ENCODE measurements around the gene HNMT. TPM values are rescaled to one million over a fixed set of nuclear protein-coding genes. Genes with fewer than 3 reads are reported as not detected.

The HNMT gene
- total RNA-seq, 4 donors from 2014 or later = 14.4 to 48.8 (median 22.3) TPM

DNA sequence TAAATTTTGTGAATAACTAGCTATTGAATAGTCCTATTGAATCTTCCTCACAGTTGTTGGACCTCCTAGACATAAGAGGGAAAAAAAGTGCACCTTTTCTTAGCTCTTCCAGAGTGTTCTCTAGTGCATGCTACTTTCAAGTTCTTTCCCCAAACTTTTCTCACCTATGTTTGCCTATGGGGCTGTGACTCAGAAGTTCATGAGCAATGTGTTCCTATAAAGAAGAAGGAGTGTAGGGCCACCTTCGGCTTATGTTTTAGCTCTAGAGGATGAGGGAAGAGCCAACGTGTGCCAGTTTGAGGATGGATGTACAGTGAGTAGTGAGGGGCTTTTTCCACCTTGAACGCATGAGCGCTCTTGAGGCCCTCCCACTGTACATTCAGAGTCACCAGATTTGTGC lies 27.0 kb upstream of the HNMT start:
- intact Hi-C loops (cut with DNase I) = no loop called here
- TF ChIP-seq POLR2A (IDR thresholded peaks at IDR 0.05) = no peak
- TF ChIP-seq, protein P1, sequence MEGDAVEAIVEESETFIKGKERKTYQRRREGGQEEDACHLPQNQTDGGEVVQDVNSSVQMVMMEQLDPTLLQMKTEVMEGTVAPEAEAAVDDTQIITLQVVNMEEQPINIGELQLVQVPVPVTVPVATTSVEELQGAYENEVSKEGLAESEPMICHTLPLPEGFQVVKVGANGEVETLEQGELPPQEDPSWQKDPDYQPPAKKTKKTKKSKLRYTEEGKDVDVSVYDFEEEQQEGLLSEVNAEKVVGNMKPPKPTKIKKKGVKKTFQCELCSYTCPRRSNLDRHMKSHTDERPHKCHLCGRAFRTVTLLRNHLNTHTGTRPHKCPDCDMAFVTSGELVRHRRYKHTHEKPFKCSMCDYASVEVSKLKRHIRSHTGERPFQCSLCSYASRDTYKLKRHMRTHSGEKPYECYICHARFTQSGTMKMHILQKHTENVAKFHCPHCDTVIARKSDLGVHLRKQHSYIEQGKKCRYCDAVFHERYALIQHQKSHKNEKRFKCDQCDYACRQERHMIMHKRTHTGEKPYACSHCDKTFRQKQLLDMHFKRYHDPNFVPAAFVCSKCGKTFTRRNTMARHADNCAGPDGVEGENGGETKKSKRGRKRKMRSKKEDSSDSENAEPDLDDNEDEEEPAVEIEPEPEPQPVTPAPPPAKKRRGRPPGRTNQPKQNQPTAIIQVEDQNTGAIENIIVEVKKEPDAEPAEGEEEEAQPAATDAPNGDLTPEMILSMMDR (IDR thresholded peaks at IDR 0.05) = no peak
- DNase-seq = no peak
- Histone ChIP-seq H3K27ac (no peak overlapping the region), H3K36me3 (no peaks in the 10 kb centered on the region), H3K4me1 (peaks cover 5 to 10% of the 10 kb centered on the region in 2 donors), H3K27me3 (no peaks in the 10 kb centered on the region), H3K4me3 (replicated peaks in 1 of 3) (no peak overlapping the region), H3K9me3 (no peaks in the 10 kb centered on the region)
- 90 to 95% methylated on average over 4 of the region's 4 CpGs for WGBS, 2 donors

DNA sequence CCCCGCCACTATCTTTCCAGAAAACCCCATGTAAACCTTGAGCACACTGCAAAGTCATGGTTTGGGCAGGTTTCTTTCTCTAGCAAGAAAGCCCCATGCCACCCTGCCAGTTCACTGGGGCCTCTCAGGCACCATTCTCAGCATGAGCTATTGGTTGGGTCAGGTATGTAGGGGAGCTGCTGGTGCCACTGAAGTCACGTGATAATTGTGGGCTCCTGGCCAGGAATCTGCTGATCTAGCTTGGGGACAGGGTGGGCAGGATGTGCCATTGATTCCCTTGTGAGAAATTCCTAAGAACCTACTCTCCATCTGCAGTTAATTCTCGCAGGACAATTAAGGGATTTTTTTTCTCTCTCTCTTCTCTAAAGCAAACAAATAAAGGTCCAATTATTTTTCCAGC lies 26.5 kb upstream of the HNMT start:
- peak; percentile 10 to 26 for DNase-seq
- TF ChIP-seq, protein P1 (IDR thresholded peaks at IDR 0.05) = no peak
- TF ChIP-seq POLR2A (IDR thresholded peaks at IDR 0.05) = no peak
- Histone ChIP-seq H3K27me3 (no peaks in the 10 kb centered on the region), H3K36me3 (no peaks in the 10 kb centered on the region), H3K4me1 (peaks cover 5 to 15% of the 10 kb centered on the region in 2 donors), H3K4me3 (replicated peaks in 1 of 3) (no peak overlapping the region), H3K9me3 (no peaks in the 10 kb centered on the region), H3K27ac (no peak overlapping the region)
- intact Hi-C loops (cut with DNase I) = no loop called here
- WGBS, 2 donors = 57 to 64% methylated on average over 3 of the region's 3 CpGs

DNA sequence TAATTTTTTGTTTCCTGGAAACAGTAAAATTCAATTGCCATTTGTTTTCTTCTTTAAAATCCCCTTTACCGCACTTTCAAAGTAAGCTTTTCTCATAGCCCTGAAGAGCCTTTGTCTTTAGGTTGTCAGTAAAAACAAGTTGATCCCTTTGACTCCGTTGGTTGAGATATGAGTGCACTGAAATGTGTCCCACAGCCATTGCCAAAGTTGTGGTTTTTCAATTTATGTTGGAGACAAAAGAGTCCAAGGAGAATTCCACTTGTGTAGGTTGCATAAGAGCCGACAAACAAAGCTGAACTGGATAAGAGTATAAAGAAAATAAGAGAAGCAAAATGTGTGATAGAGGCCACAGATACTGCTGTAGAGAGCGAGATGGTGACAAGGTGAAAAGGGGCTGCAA lies 26.1 kb upstream of the HNMT start:
- H3K27ac ChIP-seq = no peak overlapping the region
- H3K9me3 ChIP-seq = no peaks in the 10 kb centered on the region
- H3K4me3 ChIP-seq (replicated peaks in 1 of 3) = no peak overlapping the region
- intact Hi-C loops (cut with DNase I) = no loop called here
- no peak for DNase-seq
- peaks cover 5 to 15% of the 10 kb centered on the region in 2 donors for H3K4me1 ChIP-seq
- WGBS, 2 donors = 29 to 33% methylated on average over 4 of the region's 4 CpGs
- H3K27me3 ChIP-seq = no peaks in the 10 kb centered on the region
- no peaks in the 10 kb centered on the region for H3K36me3 ChIP-seq
- TF ChIP-seq, protein P1 (IDR thresholded peaks at IDR 0.05) = no peak
- no peak for TF ChIP-seq POLR2A (IDR thresholded peaks at IDR 0.05)

DNA sequence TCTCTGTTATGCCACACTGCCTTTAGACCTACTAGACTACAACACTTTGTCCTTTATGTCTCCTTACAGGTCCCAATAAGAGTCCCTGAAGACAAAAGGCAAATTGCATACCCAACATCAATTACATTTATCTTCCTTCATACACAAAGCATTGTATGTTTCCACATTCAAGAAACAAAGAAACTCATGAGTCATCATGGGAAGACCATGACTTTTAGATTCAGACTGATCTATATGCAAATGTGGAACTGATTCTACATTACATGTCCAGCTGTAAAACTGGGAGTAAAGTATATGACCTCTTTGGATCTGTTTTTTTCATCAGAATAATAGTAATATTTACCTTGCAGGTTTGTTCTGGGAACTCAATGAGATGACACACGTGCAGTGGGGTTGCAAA lies 25.2 kb upstream of the HNMT start:
- no peak overlapping the region for H3K4me3 ChIP-seq (replicated peaks in 1 of 3)
- no peak for DNase-seq
- no peak overlapping the region for H3K27ac ChIP-seq
- H3K4me1 ChIP-seq = peaks cover 5 to 15% of the 10 kb centered on the region in 2 donors
- no peaks in the 10 kb centered on the region for H3K36me3 ChIP-seq
- intact Hi-C loops (cut with DNase I) = no loop called here
- TF ChIP-seq POLR2A (IDR thresholded peaks at IDR 0.05) = no peak
- TF ChIP-seq, protein P1 (IDR thresholded peaks at IDR 0.05) = no peak
- 78 to 93% methylated on average over 1 of the region's 1 CpG for WGBS, 2 donors
- no peaks in the 10 kb centered on the region for H3K27me3 ChIP-seq
- H3K9me3 ChIP-seq = no peaks in the 10 kb centered on the region

DNA sequence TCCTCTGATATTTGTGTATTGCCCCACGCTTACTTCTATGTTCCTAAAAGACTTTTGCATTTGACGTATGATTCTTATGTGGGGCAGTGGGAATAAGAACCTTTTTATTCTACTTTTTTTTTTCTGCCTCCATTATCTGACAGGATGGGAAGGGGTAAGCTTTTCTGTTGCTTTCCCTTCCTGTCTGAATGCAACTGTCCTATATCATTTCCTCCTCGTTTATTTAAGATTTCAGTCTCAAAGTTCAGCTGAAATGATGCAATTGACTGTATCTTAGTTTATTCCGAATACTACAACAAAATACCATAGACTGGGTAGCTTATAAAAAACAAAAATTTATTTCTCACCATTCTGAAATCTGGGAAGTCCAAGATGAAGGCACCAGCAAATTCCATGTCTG lies 24.1 kb upstream of the HNMT start:
- TF ChIP-seq, protein P1 (IDR thresholded peaks at IDR 0.05) = no peak
- no peak for TF ChIP-seq POLR2A (IDR thresholded peaks at IDR 0.05)

More for the DNA sequence above, 24.1 kb upstream of the HNMT start:
- H3K27me3 ChIP-seq = no peaks in the 10 kb centered on the region
- H3K36me3 ChIP-seq = no peaks in the 10 kb centered on the region
- DNase-seq = no peak
- no peak overlapping the region for H3K4me3 ChIP-seq (replicated peaks in 1 of 3)
- H3K9me3 ChIP-seq = no peaks in the 10 kb centered on the region
- intact Hi-C loops (cut with DNase I) = no loop called here
- H3K27ac ChIP-seq = no peak overlapping the region
- H3K4me1 ChIP-seq = peaks cover 5 to 15% of the 10 kb centered on the region in 2 donors
- 91 to 94% methylated on average over 4 of the region's 4 CpGs for WGBS, 2 donors

All from thyroid gland (tissue), 4 donors.